WTC11 (cell line): ENCODE results near the gene POLR2E. TPM values are rescaled to one million over a fixed set of nuclear protein-coding genes. Genes with fewer than 3 reads are reported as not detected.

Experiments used
- ATAC-seq: fragments of 200-7000 bp; cut with Tn5 transposase; 2 replicates; pipeline ENCODE4 v1.10.0; 2021; ENCODE audit warnings: mild to moderate bottlenecking, moderate library complexity
- CTCF ChIA-PET: fragments of 300-600 bp; sonication (Branson Sonifier 250); formaldehyde crosslinking; loops from one replicate; lab custom pipeline; 2021; ENCODE audit warnings: antibody characterized with exemption; lab: Charles Lee
- POLR2A ChIA-PET: fragments of 350-600 bp; sonication (Branson Sonifier 250); formaldehyde crosslinking; loops from one replicate; lab custom pipeline; 2021; ENCODE audit warnings: antibody characterized with exemption; lab: Charles Lee
- DNase-seq: peaks from one replicate; pipeline ENCODE4 v3.0.0; 2021; ENCODE audit warnings: low spot score
- H3K27ac Mint-ChIP-seq: 2 replicates; pipeline ENCODE4 v1.8.0; 2021; ENCODE audit warnings: mixed read lengths
- H3K27me3 Mint-ChIP-seq: 2 replicates; pipeline ENCODE4 v1.8.0; 2021; ENCODE audit warnings: low read depth, mild to moderate bottlenecking, moderate library complexity, mixed read lengths
- H3K36me3 Mint-ChIP-seq: 2 replicates; pipeline ENCODE4 v1.8.0; 2021; ENCODE audit warnings: mixed read lengths
- H3K4me1 Mint-ChIP-seq: 2 replicates; pipeline ENCODE4 v1.8.0; 2022; ENCODE audit warnings: mixed read lengths
- H3K4me3 Mint-ChIP-seq: 2 replicates; pipeline ENCODE4 v1.8.0; 2021; ENCODE audit warnings: mild to moderate bottlenecking, moderate library complexity, mixed read lengths
- H3K9me3 Mint-ChIP-seq: 2 replicates; pipeline ENCODE4 v1.8.0; 2021; ENCODE audit warnings: mixed read lengths
- AR ChIP-seq: fragments of 250-450 bp; sonication (Bioruptor Pico); IDR thresholded peaks from 2 replicates; pipeline ENCODE4 v1.9.0; 2021; ENCODE audit warnings: mild to moderate bottlenecking
- CBFB ChIP-seq: sonication (generic); formaldehyde crosslinking; IDR thresholded peaks from 2 replicates; pipeline ENCODE4 v1.8.1; 2022; ENCODE audit warnings: mild to moderate bottlenecking, low read depth, missing genetic modification reagents
- CREM ChIP-seq: sonication (generic); formaldehyde crosslinking; IDR thresholded peaks from 2 replicates; pipeline ENCODE4 v1.8.1; 2022; ENCODE audit warnings: mild to moderate bottlenecking, missing genetic modification reagents, moderate library complexity
- E2F4 ChIP-seq: sonication (generic); formaldehyde crosslinking; IDR thresholded peaks from 2 replicates; pipeline ENCODE4 v1.8.1; 2022; ENCODE audit warnings: low read depth, mild to moderate bottlenecking, moderate library complexity, missing genetic modification reagents, borderline replicate concordance
- E2F5 ChIP-seq: sonication (generic); formaldehyde crosslinking; IDR thresholded peaks from 2 replicates; pipeline ENCODE4 v1.8.1; 2022; ENCODE audit warnings: mild to moderate bottlenecking, moderate library complexity, missing genetic modification reagents
- ELF4 ChIP-seq: sonication (generic); formaldehyde crosslinking; IDR thresholded peaks from 2 replicates; pipeline ENCODE4 v1.8.1; 2022; ENCODE audit warnings: low read depth, mild to moderate bottlenecking, moderate library complexity, missing genetic modification reagents
- ETV6 ChIP-seq: sonication (generic); formaldehyde crosslinking; IDR thresholded peaks from 2 replicates; pipeline ENCODE4 v1.8.1; 2022; ENCODE audit warnings: mild to moderate bottlenecking, missing genetic modification reagents
- FOXK1 ChIP-seq: sonication (generic); formaldehyde crosslinking; IDR thresholded peaks from 2 replicates; pipeline ENCODE4 v1.8.0; 2022; ENCODE audit warnings: mild to moderate bottlenecking, moderate library complexity, missing genetic modification reagents
- GABPB1 ChIP-seq: sonication (generic); formaldehyde crosslinking; IDR thresholded peaks from 2 replicates; pipeline ENCODE4 v1.8.1; 2023; ENCODE audit warnings: mild to moderate bottlenecking, missing genetic modification reagents
- GRHL2 ChIP-seq: fragments of 250-450 bp; sonication (Bioruptor Pico); IDR thresholded peaks from 2 replicates; pipeline ENCODE4 v1.8.0; 2022; ENCODE audit warnings: mild to moderate bottlenecking, moderate library complexity; ENCODE audit not compliant: insufficient replicate concordance, severe bottlenecking
- HMGA2 ChIP-seq: fragments of 250-450 bp; sonication (Bioruptor Pico); IDR thresholded peaks from 2 replicates; pipeline ENCODE4 v1.4.0; 2021; ENCODE audit warnings: mild to moderate bottlenecking, moderate library complexity
- IRF2 ChIP-seq: sonication (generic); formaldehyde crosslinking; IDR thresholded peaks from 2 replicates; pipeline ENCODE4 v1.8.0; 2022; ENCODE audit warnings: low read depth, missing genetic modification reagents, borderline replicate concordance
- MYBL2 ChIP-seq: sonication (generic); formaldehyde crosslinking; IDR thresholded peaks from 2 replicates; pipeline ENCODE4 v1.8.1; 2023; ENCODE audit warnings: mild to moderate bottlenecking, moderate library complexity, missing genetic modification reagents
- NFE2L1 ChIP-seq: sonication (generic); formaldehyde crosslinking; IDR thresholded peaks from 2 replicates; pipeline ENCODE4 v1.8.1; 2023; ENCODE audit warnings: missing genetic modification reagents
- NR3C1 ChIP-seq: sonication (generic); formaldehyde crosslinking; conservative IDR thresholded peaks from 2 replicates; pipeline ENCODE4 v1.8.1; 2023; ENCODE audit warnings: low read depth, mild to moderate bottlenecking, missing genetic modification reagents
- PRRX2 ChIP-seq: fragments of 250-450 bp; sonication (Bioruptor Pico); IDR thresholded peaks from 2 replicates; pipeline ENCODE4 v1.8.0; 2021; ENCODE audit warnings: mild to moderate bottlenecking
- SMAD3 ChIP-seq: sonication (generic); formaldehyde crosslinking; IDR thresholded peaks from 2 replicates; pipeline ENCODE4 v1.8.0; 2022; ENCODE audit warnings: missing genetic modification reagents, mild to moderate bottlenecking, borderline replicate concordance
- SP1 ChIP-seq: sonication (generic); formaldehyde crosslinking; conservative IDR thresholded peaks from 2 replicates; pipeline ENCODE4 v1.8.1; 2022; ENCODE audit warnings: missing genetic modification reagents
- TEAD4 ChIP-seq: sonication (generic); formaldehyde crosslinking; IDR thresholded peaks from 2 replicates; pipeline ENCODE4 v1.8.0; 2022; ENCODE audit warnings: mild to moderate bottlenecking, missing genetic modification reagents
- TP53 ChIP-seq: sonication (generic); formaldehyde crosslinking; IDR thresholded peaks from 2 replicates; pipeline ENCODE4 v1.8.1; 2023; ENCODE audit warnings: mild to moderate bottlenecking, missing genetic modification reagents
- ZBTB21 ChIP-seq: sonication (generic); formaldehyde crosslinking; IDR thresholded peaks from 2 replicates; pipeline ENCODE4 v1.8.1; 2023; ENCODE audit warnings: mild to moderate bottlenecking, missing genetic modification reagents, borderline replicate concordance
- ZNF138 ChIP-seq: sonication (generic); formaldehyde crosslinking; conservative IDR thresholded peaks from 2 replicates; pipeline ENCODE4 v1.8.1; 2022; ENCODE audit warnings: mild to moderate bottlenecking, moderate library complexity, missing genetic modification reagents
- ZNF423 ChIP-seq: fragments of 250-450 bp; sonication (Bioruptor Pico); IDR thresholded peaks from 2 replicates; pipeline ENCODE4 v2.1.2; 2022; ENCODE audit warnings: mild to moderate bottlenecking, moderate library complexity
- total RNA-seq: library from RNA; stranded (reverse); gene quantifications from 3 replicates; pipeline ENCODE4 v1.2.3, GENCODE V29; 2021
- TF ChIP-seq, protein P1 (sequence below): sonication (generic); formaldehyde crosslinking; IDR thresholded peaks from 2 replicates; pipeline ENCODE4 v1.8.0; 2022; ENCODE audit warnings: mild to moderate bottlenecking, missing genetic modification reagents

The POLR2E gene
- total RNA-seq, 1 experiment from 2014 or later: 275 TPM

GRCh38 chr19:1136621-1137317 is 41.6 kb upstream of the POLR2E start:
- peaks cover 4% of the 10 kb centered on the region; the same call in 1 of the 2 replicates for H3K36me3 Mint-ChIP-seq
- DNase-seq (no peak), ATAC-seq (no peak)
- no peak for TF ChIP-seq FOXK1 (CRISPR knock-in tag)
- TF ChIP-seq PRRX2 (CRISPR knock-in tag): no peak
- no peak for TF ChIP-seq GRHL2
- TF ChIP-seq E2F5: no peak
- no peak for TF ChIP-seq GABPB1
- TF ChIP-seq TEAD4 (CRISPR knock-in tag): no peak
- TF ChIP-seq CBFB (CRISPR knock-in tag): no peak
- TF ChIP-seq NR3C1 (CRISPR knock-in tag): no peak
- TF ChIP-seq ZNF138 (CRISPR knock-in tag): no peak
- no peak for TF ChIP-seq E2F4 (CRISPR knock-in tag)
- TF ChIP-seq TP53 (CRISPR knock-in tag): no peak
- TF ChIP-seq ZBTB21 (CRISPR knock-in tag): no peak
- H3K4me1 Mint-ChIP-seq: peaks cover 2% of the 10 kb centered on the region
- H3K4me3 Mint-ChIP-seq: no peak overlapping the region
- no peaks in the 10 kb centered on the region for H3K27me3 Mint-ChIP-seq
- H3K27ac Mint-ChIP-seq: peak overlapping the region; percentile 90
- H3K9me3 Mint-ChIP-seq: peaks cover under 1% of the 10 kb centered on the region
- ChIA-PET CTCF (interaction anchor here (0.5 to 2.4 kb wide), 3 partner anchors 23 to 159 kb away, joined by 3 to 11 read pairs (median 5); no protein-coding TSS in a partner anchor), POLR2A (no interaction called here)

- ATAC-seq (no peak), DNase-seq (no peak)
- Mint-ChIP-seq H3K27me3 (no peaks in the 10 kb centered on the region), H3K4me3 (no peak overlapping the region), H3K4me1 (peaks cover 2% of the 10 kb centered on the region), H3K27ac (no peak overlapping the region), H3K9me3 (no peaks in the 10 kb centered on the region), H3K36me3 (peaks cover 3% of the 10 kb centered on the region; the same call in 1 of the 2 replicates)
- POLR2A ChIA-PET: no interaction called here
- TF ChIP-seq E2F5 (no peak), SP1 (no peak)
- TF ChIP-seq, protein P1, sequence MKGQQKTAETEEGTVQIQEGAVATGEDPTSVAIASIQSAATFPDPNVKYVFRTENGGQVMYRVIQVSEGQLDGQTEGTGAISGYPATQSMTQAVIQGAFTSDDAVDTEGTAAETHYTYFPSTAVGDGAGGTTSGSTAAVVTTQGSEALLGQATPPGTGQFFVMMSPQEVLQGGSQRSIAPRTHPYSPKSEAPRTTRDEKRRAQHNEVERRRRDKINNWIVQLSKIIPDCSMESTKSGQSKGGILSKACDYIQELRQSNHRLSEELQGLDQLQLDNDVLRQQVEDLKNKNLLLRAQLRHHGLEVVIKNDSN (CRISPR knock-in tag): no peak
- CTCF ChIA-PET: interaction anchor here (0.9 to 2.4 kb wide), 2 partner anchors 23 to 85 kb away, joined by 3 to 11 read pairs; no protein-coding TSS in a partner anchor
These were observed 41.0 kb upstream of the POLR2E start for GRCh38 chr19:1136201-1136600.

DNA sequence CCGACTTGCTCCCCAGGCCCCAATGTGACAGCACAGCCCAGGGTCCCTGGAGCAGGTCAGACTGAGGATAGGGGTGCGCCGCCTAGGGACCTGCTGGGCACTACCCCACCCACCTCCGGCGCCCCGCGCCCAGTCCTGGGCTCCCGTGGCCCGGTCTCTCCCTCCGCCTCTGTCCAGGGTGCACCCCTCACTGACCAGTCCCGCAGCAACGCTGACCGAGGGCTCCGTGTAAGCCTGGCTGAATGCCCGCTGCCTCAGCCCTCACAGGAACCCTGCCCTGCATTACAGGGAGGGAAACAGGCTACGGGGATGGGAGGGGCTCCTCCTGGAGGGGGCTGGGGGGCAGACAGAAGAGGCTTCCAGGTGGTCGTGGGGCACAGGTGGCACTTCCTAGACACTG is 40.3 kb upstream of the POLR2E start:
- POLR2A ChIA-PET: interaction anchor here (0.6 to 0.7 kb wide), 2 partner anchors 11 to 15 kb away, joined by 6 to 7 read pairs; no protein-coding TSS in a partner anchor
- peaks cover 2% of the 10 kb centered on the region for H3K4me1 Mint-ChIP-seq
- H3K9me3 Mint-ChIP-seq: no peaks in the 10 kb centered on the region
- no peak overlapping the region for H3K27ac Mint-ChIP-seq
- ATAC-seq (no peak), DNase-seq (no peak)
- CTCF ChIA-PET: interaction anchor here (0.7 to 2.4 kb wide), 2 partner anchors 22 to 1218 kb away, joined by 5 to 11 read pairs; no protein-coding TSS in a partner anchor
- no peaks in the 10 kb centered on the region for H3K27me3 Mint-ChIP-seq
- H3K36me3 Mint-ChIP-seq: peaks cover 3% of the 10 kb centered on the region; the same call in 1 of the 2 replicates
- H3K4me3 Mint-ChIP-seq: no peak overlapping the region
- no peak for TF ChIP-seq ELF4 (CRISPR knock-in tag)
- TF ChIP-seq CREM (CRISPR knock-in tag): no peak
- TF ChIP-seq E2F4 (CRISPR knock-in tag): no peak
- no peak for TF ChIP-seq AR (CRISPR knock-in tag)
- no peak for TF ChIP-seq MYBL2 (CRISPR knock-in tag)
- no peak for TF ChIP-seq ETV6
- TF ChIP-seq ZNF423: no peak
- TF ChIP-seq NR3C1 (CRISPR knock-in tag): no peak
- no peak for TF ChIP-seq GABPB1
- no peak for TF ChIP-seq NFE2L1 (CRISPR knock-in tag)
- TF ChIP-seq HMGA2 (CRISPR knock-in tag): no peak
- TF ChIP-seq SMAD3 (CRISPR knock-in tag): no peak
- TF ChIP-seq IRF2 (CRISPR knock-in tag): no peak
